ENCODE data around the gene ATP2B2.

Gene ATP2B2

DNA sequence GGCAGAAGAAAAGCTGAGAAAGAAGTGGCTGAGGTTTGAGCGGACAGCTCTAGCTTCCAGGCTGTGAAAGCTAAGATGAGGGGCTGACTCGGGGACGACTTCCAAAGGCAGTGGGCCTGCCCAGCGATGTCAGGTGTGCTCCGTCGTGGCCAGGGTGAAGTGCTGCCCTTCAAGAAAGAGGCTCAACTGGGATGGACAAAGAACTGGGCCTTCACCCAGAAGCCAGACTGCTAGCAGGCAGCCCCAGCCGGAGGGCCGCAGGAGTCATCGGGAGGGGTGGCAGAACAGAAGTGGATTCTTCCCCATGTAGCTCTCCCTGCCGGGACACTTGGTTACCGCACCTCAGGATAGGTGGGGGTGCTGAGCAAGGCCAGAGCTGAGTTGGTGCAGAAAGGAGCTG, 171.3 kb downstream of the ATP2B2 start:
- no peak overlapping the region for H3K4me2 ChIP-seq (ENCODE audit: low read depth, low read length, poor library complexity, severe bottlenecking)

DNA sequence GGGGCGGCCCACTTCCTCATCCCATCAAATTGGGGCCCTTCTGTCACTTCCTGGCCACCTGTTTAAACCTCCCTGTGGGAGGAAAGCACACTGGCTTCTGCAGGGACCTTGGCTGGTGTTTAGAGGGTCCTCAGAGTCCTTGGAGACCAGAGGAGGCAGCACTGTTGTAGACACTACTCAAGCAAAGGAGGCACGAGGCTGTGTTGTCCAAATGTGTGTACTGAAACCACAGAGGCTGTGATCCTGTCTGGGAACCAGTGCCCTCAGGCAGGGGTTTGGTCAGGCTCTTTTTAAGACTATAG, 172.1 kb downstream of the ATP2B2 start:
- H3K27me3 ChIP-seq (ENCODE audit: insufficient read depth, low read length, poor library complexity, severe bottlenecking): no peaks in the 10 kb centered on the region

More for the DNA sequence above, 171.3 kb downstream of the ATP2B2 start:
- H3K27me3 ChIP-seq (ENCODE audit: insufficient read depth, low read length, poor library complexity, severe bottlenecking): no peaks in the 10 kb centered on the region
- H4K20me1 ChIP-seq (ENCODE audit: insufficient read depth, low read length, poor library complexity, severe bottlenecking): no peaks in the 10 kb centered on the region
- H3K9ac ChIP-seq (ENCODE audit: low read depth, low read length, poor library complexity, severe bottlenecking): no peak overlapping the region
- no peaks in the 10 kb centered on the region for H3F3A ChIP-seq (ENCODE audit: low read depth)
- no peaks in the 10 kb centered on the region for H3K9me2 ChIP-seq (replicated peaks; ENCODE audit: low read depth, low read length)
- peaks cover 12% of the 10 kb centered on the region for H3K4me1 ChIP-seq (ENCODE audit: insufficient read depth, low read length, poor library complexity, severe bottlenecking)
- no peaks in the 10 kb centered on the region for H3K9me3 ChIP-seq (ENCODE audit: insufficient read depth, low read depth, low read length)
- no peaks in the 10 kb centered on the region for H3K79me2 ChIP-seq (ENCODE audit: insufficient read depth, low read length)
- no peaks in the 10 kb centered on the region for H3K36me3 ChIP-seq (ENCODE audit: insufficient read depth, low read length)
- no peak overlapping the region for H3K4me3 ChIP-seq (ENCODE audit: low read length, poor library complexity, severe bottlenecking)
- no peak overlapping the region for H2AFZ ChIP-seq (ENCODE audit: low read length)
- TF ChIP-seq, protein P1, sequence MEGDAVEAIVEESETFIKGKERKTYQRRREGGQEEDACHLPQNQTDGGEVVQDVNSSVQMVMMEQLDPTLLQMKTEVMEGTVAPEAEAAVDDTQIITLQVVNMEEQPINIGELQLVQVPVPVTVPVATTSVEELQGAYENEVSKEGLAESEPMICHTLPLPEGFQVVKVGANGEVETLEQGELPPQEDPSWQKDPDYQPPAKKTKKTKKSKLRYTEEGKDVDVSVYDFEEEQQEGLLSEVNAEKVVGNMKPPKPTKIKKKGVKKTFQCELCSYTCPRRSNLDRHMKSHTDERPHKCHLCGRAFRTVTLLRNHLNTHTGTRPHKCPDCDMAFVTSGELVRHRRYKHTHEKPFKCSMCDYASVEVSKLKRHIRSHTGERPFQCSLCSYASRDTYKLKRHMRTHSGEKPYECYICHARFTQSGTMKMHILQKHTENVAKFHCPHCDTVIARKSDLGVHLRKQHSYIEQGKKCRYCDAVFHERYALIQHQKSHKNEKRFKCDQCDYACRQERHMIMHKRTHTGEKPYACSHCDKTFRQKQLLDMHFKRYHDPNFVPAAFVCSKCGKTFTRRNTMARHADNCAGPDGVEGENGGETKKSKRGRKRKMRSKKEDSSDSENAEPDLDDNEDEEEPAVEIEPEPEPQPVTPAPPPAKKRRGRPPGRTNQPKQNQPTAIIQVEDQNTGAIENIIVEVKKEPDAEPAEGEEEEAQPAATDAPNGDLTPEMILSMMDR (conservative IDR thresholded peaks at IDR 0.05; ENCODE audit: low read length): no peak
- no peak for TF ChIP-seq EZH2phosphoT487 (IDR thresholded peaks at IDR 0.05; ENCODE audit: borderline replicate concordance)

DNA sequence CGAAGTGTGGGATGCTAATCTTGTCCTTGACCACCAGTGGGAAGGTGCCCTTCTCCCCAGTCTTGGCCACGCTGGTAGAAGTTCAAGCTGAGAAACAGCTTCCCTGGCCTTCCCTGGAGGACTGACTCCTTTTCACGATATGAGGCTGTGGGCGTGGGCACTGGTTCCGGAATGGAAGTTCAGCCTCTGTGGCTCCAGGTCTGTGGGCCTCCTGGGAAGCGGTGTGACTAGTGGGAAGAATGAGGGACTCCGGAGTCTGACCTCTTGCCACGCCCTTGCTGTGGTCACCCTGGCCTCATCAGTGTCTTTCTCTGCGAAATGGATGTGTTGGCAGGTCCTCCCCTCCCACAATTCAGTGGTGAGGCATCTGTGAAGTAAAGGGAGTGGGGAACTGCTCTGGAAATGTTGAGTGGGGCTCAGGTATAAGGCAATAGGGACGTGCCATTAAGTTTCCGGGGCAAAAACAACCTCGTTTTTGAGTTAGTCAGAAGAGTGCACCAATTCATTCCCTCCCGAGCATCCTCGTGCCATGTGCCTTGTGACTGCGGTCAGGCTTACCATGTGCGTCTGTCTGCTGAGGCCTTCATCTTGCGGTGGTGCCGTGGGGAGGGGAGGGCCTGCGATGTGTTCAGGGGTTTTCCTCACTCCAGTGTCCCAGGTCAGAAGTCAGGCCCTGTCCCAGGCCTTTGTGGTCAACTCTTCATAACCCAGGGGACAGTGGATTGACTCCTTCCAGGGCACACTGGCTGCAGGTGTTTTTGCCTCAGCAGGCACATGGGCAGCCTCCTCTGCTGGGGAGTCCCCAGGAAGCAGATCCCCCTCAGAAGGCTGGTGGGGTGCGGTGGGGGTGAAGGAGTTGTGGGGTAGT, 172.7 kb downstream of the ATP2B2 start:
- no peak overlapping the region for H3K9ac ChIP-seq (ENCODE audit: low read depth, low read length, poor library complexity, severe bottlenecking)

More for the DNA sequence above, 172.1 kb downstream of the ATP2B2 start:
- Histone ChIP-seq H3K79me2 (ENCODE audit: insufficient read depth, low read length) (no peaks in the 10 kb centered on the region), H3K4me1 (ENCODE audit: insufficient read depth, low read length, poor library complexity, severe bottlenecking) (peaks cover 7% of the 10 kb centered on the region), H2AFZ (ENCODE audit: low read length) (no peak overlapping the region), H3F3A (ENCODE audit: low read depth) (no peaks in the 10 kb centered on the region), H3K9me2 (replicated peaks; ENCODE audit: low read depth, low read length) (no peaks in the 10 kb centered on the region), H3K4me3 (ENCODE audit: low read length, poor library complexity, severe bottlenecking) (no peak overlapping the region), H3K36me3 (ENCODE audit: insufficient read depth, low read length) (no peaks in the 10 kb centered on the region), H3K9me3 (ENCODE audit: insufficient read depth, low read depth, low read length) (no peaks in the 10 kb centered on the region), H4K20me1 (ENCODE audit: insufficient read depth, low read length, poor library complexity, severe bottlenecking) (no peaks in the 10 kb centered on the region), H3K4me2 (ENCODE audit: low read depth, low read length, poor library complexity, severe bottlenecking) (peak overlapping the region; percentile 1), H3K9ac (ENCODE audit: low read depth, low read length, poor library complexity, severe bottlenecking) (no peak overlapping the region)
- TF ChIP-seq, protein P1 (conservative IDR thresholded peaks at IDR 0.05; ENCODE audit: low read length): no peak
- TF ChIP-seq EZH2phosphoT487 (IDR thresholded peaks at IDR 0.05; ENCODE audit: borderline replicate concordance): no peak

More for the DNA sequence above, 172.7 kb downstream of the ATP2B2 start:
- H4K20me1 ChIP-seq (ENCODE audit: insufficient read depth, low read length, poor library complexity, severe bottlenecking): no peaks in the 10 kb centered on the region
- TF ChIP-seq EZH2phosphoT487 (IDR thresholded peaks at IDR 0.05; ENCODE audit: borderline replicate concordance): no peak
- TF ChIP-seq, protein P1 (conservative IDR thresholded peaks at IDR 0.05; ENCODE audit: low read length): no peak
- H3K4me3 ChIP-seq (ENCODE audit: low read length, poor library complexity, severe bottlenecking): no peak overlapping the region
- H3K9me3 ChIP-seq (ENCODE audit: insufficient read depth, low read depth, low read length): no peaks in the 10 kb centered on the region
- H3K27me3 ChIP-seq (ENCODE audit: insufficient read depth, low read length, poor library complexity, severe bottlenecking): no peaks in the 10 kb centered on the region
- H3K36me3 ChIP-seq (ENCODE audit: insufficient read depth, low read length): no peaks in the 10 kb centered on the region
- H3K9me2 ChIP-seq (replicated peaks; ENCODE audit: low read depth, low read length): no peaks in the 10 kb centered on the region
- H2AFZ ChIP-seq (ENCODE audit: low read length): no peak overlapping the region
- no peaks in the 10 kb centered on the region for H3K79me2 ChIP-seq (ENCODE audit: insufficient read depth, low read length)
- H3K4me2 ChIP-seq (ENCODE audit: low read depth, low read length, poor library complexity, severe bottlenecking): peak overlapping the region; percentile 1
- H3F3A ChIP-seq (ENCODE audit: low read depth): no peaks in the 10 kb centered on the region
- peaks cover 7% of the 10 kb centered on the region for H3K4me1 ChIP-seq (ENCODE audit: insufficient read depth, low read length, poor library complexity, severe bottlenecking)

Measured in Loucy (cell line).